A673 (cell line): ENCODE results near the gene NPBWR2.

Experiments
- CTCF ChIP-seq: fragments of 300-800, 200-600 bp; sonication (generic); conservative IDR thresholded peaks from 2 replicates; pipeline ENCODE4 v1.5.1; 2017; ENCODE audit warnings: low read depth, mild to moderate bottlenecking, antibody characterized with exemption, low read length, moderate library complexity, mixed read lengths
- EZH2 ChIP-seq: fragments of 200-600 bp; sonication (generic); IDR thresholded peaks from 2 replicates; pipeline ENCODE4 v1.6.1; 2017; ENCODE audit warnings: borderline replicate concordance, low read depth, mild to moderate bottlenecking, mixed read lengths, antibody characterized with exemption, low read length; ENCODE audit not compliant: poor library complexity, severe bottlenecking

GRCh38 chr20:64064145-64064698, 43.1 kb downstream of the NPBWR2 start:
- TF ChIP-seq CTCF (no peak), EZH2 (no peak)
